NCI-H146 treated with DMSO at 0.1 percent for 48 hours (cell line): Measurements from ENCODE around the gene CAMTA1.
"Not testable (repeated sequence)": the region's sequence is repeated elsewhere in the genome, so short reads cannot be mapped to it uniquely, and the experiment has no call there.

Experiments
- DNase-seq: peaks from one replicate; lab custom pipeline; 2025; ENCODE audit not compliant: unreplicated experiment; lab: John Stamatoyannopoulos, UW

The CAMTA1 gene

GRCh38 chr1:7587108-7587772 is 802.0 kb downstream of the CAMTA1 start:
- DNase-seq, result no peak

GRCh38 chr1:7587773-7588456 is 802.7 kb downstream of the CAMTA1 start:
- DNase-seq, result no peak

- DNase-seq, result no peak
These were observed 803.2 kb downstream of the CAMTA1 start for GRCh38 chr1:7588457-7588827.

GRCh38 chr1:7589080-7589735 is 804.0 kb downstream of the CAMTA1 start:
- DNase-seq, result no peak

GRCh38 chr1:7589774-7590425 is 804.6 kb downstream of the CAMTA1 start:
- DNase-seq, result no peak

GRCh38 chr1:7590426-7590790 is 805.2 kb downstream of the CAMTA1 start:
- DNase-seq, result no peak

GRCh38 chr1:7591565-7591964 is 806.3 kb downstream of the CAMTA1 start:
- no peak for DNase-seq

GRCh38 chr1:7592120-7592798 is 807.0 kb downstream of the CAMTA1 start:
- no peak for DNase-seq

GRCh38 chr1:7594002-7594713 is 808.9 kb downstream of the CAMTA1 start:
- no peak for DNase-seq

GRCh38 chr1:7594714-7595295 is 809.6 kb downstream of the CAMTA1 start:
- DNase-seq, result no peak

GRCh38 chr1:7595336-7595735 is 810.1 kb downstream of the CAMTA1 start:
- no peak for DNase-seq

- no peak for DNase-seq
These were observed 811.1 kb downstream of the CAMTA1 start for GRCh38 chr1:7596126-7596965.

GRCh38 chr1:7598058-7598457 is 812.8 kb downstream of the CAMTA1 start:
- DNase-seq, result not testable (repeated sequence)

GRCh38 chr1:7604906-7605305 is 819.7 kb downstream of the CAMTA1 start:
- DNase-seq, result not testable (repeated sequence)

- no peak for DNase-seq
These were observed 820.8 kb downstream of the CAMTA1 start for GRCh38 chr1:7606096-7606495.

- no peak for DNase-seq
These were observed 821.8 kb downstream of the CAMTA1 start for GRCh38 chr1:7607097-7607496.

GRCh38 chr1:7608628-7609305 is 823.5 kb downstream of the CAMTA1 start:
- no peak for DNase-seq

- DNase-seq, result peak; percentile 47
These were observed 824.2 kb downstream of the CAMTA1 start for GRCh38 chr1:7609311-7609994.
